Heart left ventricle (tissue), 13 donors: Measurements from ENCODE around the gene ANKRD63.

Experiments
- CTCF ChIP-seq, 12 donors: fragments of 200-600 bp; sonication (generic) in 4 of 12; IDR thresholded peaks; one replicate each; pipeline versions ENCODE4 v1.5.0 to v1.8.0; 2018 to 2022; ENCODE audit warnings: antibody characterized with exemption in 12 of 12, mild to moderate bottlenecking in 5 of 12
- POLR2A ChIP-seq, 2 donors: fragments of 450-650 bp; IDR thresholded peaks; one replicate each; pipeline ENCODE4 v1.6.1; 2017; ENCODE audit warnings: antibody characterized with exemption in 2 of 2, mild to moderate bottlenecking in 2 of 2, moderate library complexity in 2 of 2
- donor health status: ischemic (EF 13 %, LVEDD 7.1; RV severe dilation, severe dysfunction).
- donor health status: DM: no; HTN: yes; CAD: no.
- donor health status: DM: no; HTN: no; CAD: no.
- donor health status: ischemic (EF 25% LVEDD 6.9; RV normal size, moderate dysfunction).
- donor health status: ischemic (EF 25% LVEDD 5.7; RV mildly dilated, moderate dysfunction).
- donor health status: ischemic (EF 35%, LVEDD 5.7; RV mildly dilated, moderate dysfunction).
- donor health status: nonischemic (EF 11% LVEDD 7.7; RV severe dilation, severe dysfunction).
- donor health status: DM: yes; HTN: yes; CAD: no.
- donor health status: PGD.
- donor health status: ischemic (EF 29% LVEDD 5.4; RV normal size, mild dysfunction).
- donor health status: nonischemic (EF 23%, LVEDD 6.1; RV moderate dilation, normal function).

DNA sequence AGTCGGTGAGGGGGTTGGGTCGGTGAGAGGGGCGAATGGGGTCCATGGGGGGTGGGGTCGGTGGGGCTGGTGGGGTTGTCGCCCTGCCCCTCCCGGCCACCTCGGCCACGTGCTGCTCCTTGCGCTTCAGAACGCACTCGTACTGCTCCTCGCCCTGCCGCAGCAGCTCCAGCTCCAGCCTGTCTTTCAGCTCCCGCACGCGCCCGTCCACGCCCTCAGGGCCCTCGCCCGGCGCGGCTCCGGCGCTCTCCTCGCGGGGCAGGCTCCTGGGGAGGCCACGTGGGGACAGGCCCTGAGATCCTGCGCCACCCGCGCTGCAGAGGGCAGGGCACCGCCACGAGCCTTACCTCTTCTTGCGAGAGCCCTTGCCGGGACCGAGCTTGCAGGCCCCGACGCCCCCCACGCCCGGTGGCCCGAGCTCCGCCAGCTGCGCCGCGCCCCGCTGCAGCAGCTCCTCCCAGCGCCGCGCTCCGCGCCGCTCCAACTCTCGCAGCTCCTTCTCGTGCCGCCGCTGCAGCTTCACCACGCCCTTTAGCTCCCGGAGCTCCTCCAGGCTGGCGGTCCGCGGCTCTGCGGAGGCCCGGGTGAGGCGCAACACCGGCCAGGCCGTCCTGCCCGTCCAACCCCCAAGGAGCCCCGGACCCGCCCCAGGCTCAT, 8.2 kb upstream of the ANKRD63 start:
- TF ChIP-seq CTCF (IDR thresholded peaks at IDR 0.05) (no peak), POLR2A (IDR thresholded peaks at IDR 0.05) (no peak)
